ENCODE results near the gene CPEB4.

GRCh38 chr5:173872957-173873305 lies 15.2 kb upstream of the CPEB4 start:
- TF ChIP-seq NANOG (IDR thresholded peaks at IDR 0.05; ENCODE audit: borderline replicate concordance) (no peak), CTCF (conservative IDR thresholded peaks at IDR 0.05; ENCODE audit: low read depth in 2 of 2) (no peak), EZH2 (IDR thresholded peaks at IDR 0.05; ENCODE audit: low read depth, unreplicated experiment) (no peak), REST (IDR thresholded peaks at IDR 0.05; ENCODE audit: unreplicated experiment) (no peak), POLR2AphosphoS5 (IDR thresholded peaks at IDR 0.05; ENCODE audit: low read depth) (no peak), EZH2phosphoT487 (IDR thresholded peaks at IDR 0.05; ENCODE audit: unreplicated experiment) (no peak), STAT1 (IDR thresholded peaks at IDR 0.05; ENCODE audit: unreplicated experiment) (no peak)
